Pancreas (tissue), 10 donors: ENCODE measurements around the gene NUMB. TPM values are rescaled to one million over a fixed set of nuclear protein-coding genes. Genes with fewer than 3 reads are reported as not detected.

Source experiments
- ATAC-seq, 4 donors: fragments of 200-7000 bp; cut with Tn5 transposase; one replicate each; pipeline versions ENCODE4 v1.8.0 to v1.9.1; 2020; ENCODE audit warnings: mild to moderate bottlenecking in 4 of 4, moderate library complexity in 4 of 4
- DNase-seq, 6 donors: peaks; one replicate each; pipeline ENCODE4 v3.0.0-alpha.2; 2020
- FAIRE-seq: peaks from 2 replicates; lab custom pipeline; 2012; peaks lifted over from hg19 to GRCh38; lab: Jason Lieb, UNC
- H3K27ac ChIP-seq, 4 donors: fragments of 200-600 bp; sonication (generic); 1 replicate in 3 of 4; 2 replicates in 1 of 4; pipeline versions ENCODE4 v1.5.0 to v1.8.0; 2020
- H3K27me3 ChIP-seq, 4 donors: fragments of 200-600 bp; one replicate each; pipeline ENCODE4 v1.8.0; 2021
- H3K36me3 ChIP-seq, 3 donors: fragments of 200-600 bp; sonication (generic) in 1 of 3; one replicate each; pipeline versions ENCODE4 v1.5.0 to v1.8.0; 2020 to 2021
- H3K4me1 ChIP-seq, 3 donors: fragments of 200-600 bp; one replicate each; pipeline ENCODE4 v1.8.0; 2021
- H3K4me3 ChIP-seq, 4 donors: fragments of 200-600 bp; sonication (generic) in 2 of 4; one replicate each; pipeline versions ENCODE4 v1.5.0 to v1.8.0; 2020 to 2021
- H3K9me3 ChIP-seq, 4 donors: fragments of 200-600 bp; one replicate each; pipeline ENCODE4 v1.8.0; 2021
- CTCF ChIP-seq, 4 donors: fragments of 200-600 bp; sonication (generic) in 3 of 4; IDR thresholded peaks; one replicate each; pipeline versions ENCODE4 v1.5.0 to v1.8.0; 2021; ENCODE audit warnings: antibody characterized with exemption in 4 of 4
- WGBS, 2 donors: extraction: QIAGEN DNeasy Blood & Tissue Kit; methylation state at CpG; one replicate each; pipeline ENCODE4 v1.1.7; 2013; 5-methylcytosine and 5-hydroxymethylcytosine counted together
- intact Hi-C, 3 donors: fragments of 100-400 bp; cut with DNase I; formaldehyde crosslinking; loops; one replicate each; pipeline versions ENCODE4 v1.11.1 to v1.14.2; 2022
- polyA plus RNA-seq, 2 donors: library from polyadenylated mRNA; stranded (reverse); fragments of 200-250 nt; gene quantifications; one replicate each; pipeline ENCODE4 v1.2.3, GENCODE V29; 2013
- total RNA-seq, 6 donors: library from RNA; stranded (reverse); fragmentation: NEBNext Ultra II Directional in 4 of 6; extraction: Animal tissue kit (Norgen Biotek cat#: 25700) in 4 of 6; gene quantifications; one replicate each; pipeline versions ENCODE4 v1.2.1 to v1.2.4, GENCODE V29; 2021 to 2023
- donor health status: healthy with polysubstance abuse.
- donor health status: DM: no; HTN: no; CAD: no; lungs with moderate emphysema.
- donor health status: DM: no; HTN: no; CAD: no.
- donor health status: control.
- donor health status: control.
- donor health status: Bipolar disorder and iron deficiency.
- donor health status: DM: yes; HTN: yes; CAD: no.
- donor health status: DM: no; HTN: no; CAD: no.
- donor health status: DM: no; HTN: no; CAD: no.
- donor health status: DM: yes; HTN: yes; CAD: no.

Gene NUMB
- total and polyA plus RNA-seq, 8 donors = 23.9 to 53.8 (median 32.5) TPM

GRCh38 chr14:73494593-73494992 is 36.2 kb upstream of the NUMB start:
- FAIRE-seq (no peak), DNase-seq (no peak), ATAC-seq (no peak)
- no peaks in the 10 kb centered on the region for H3K36me3 ChIP-seq
- H3K27ac ChIP-seq = no peak overlapping the region
- H3K27me3 ChIP-seq = no peaks in the 10 kb centered on the region
- no peak overlapping the region for H3K4me3 ChIP-seq
- no peak for TF ChIP-seq CTCF (IDR thresholded peaks at IDR 0.05)
- H3K4me1 ChIP-seq = peaks cover 0 to 22% (median 0%) of the 10 kb centered on the region in 3 donors
- 98 to 100% methylated on average over 2 of the region's 2 CpGs for WGBS, 2 donors
- H3K9me3 ChIP-seq = no peaks in the 10 kb centered on the region
- intact Hi-C loops = no loop called here

DNA sequence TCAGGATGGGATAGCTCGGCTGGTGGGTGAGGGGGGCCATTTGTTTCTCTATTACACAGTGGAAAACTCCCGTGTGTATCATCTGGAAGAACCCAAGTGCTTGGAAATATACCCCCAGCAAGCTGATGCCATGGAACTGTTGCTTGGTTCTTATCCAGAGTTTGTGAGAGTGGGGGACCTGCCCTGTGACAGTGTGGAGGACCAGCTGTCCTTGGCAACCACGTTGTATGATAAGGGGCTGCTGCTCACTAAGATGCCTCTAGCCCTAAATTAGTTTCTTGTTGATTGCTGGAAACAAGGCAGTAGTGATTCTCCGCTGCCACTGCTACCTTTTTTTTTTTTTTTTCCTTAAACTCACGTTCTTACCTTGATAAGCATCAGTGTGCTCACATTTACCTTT is 34.3 kb upstream of the NUMB start:
- 56 to 67% methylated on average over 5 of the region's 5 CpGs for WGBS, 2 donors
- Histone ChIP-seq H3K27me3 (no peaks in the 10 kb centered on the region), H3K4me1 (peaks cover 0 to 22% (median 0%) of the 10 kb centered on the region in 3 donors), H3K36me3 (no peaks in the 10 kb centered on the region), H3K27ac (no peak overlapping the region), H3K4me3 (peak overlapping the region in 2 of 4 donors; percentile 85 to 87), H3K9me3 (no peaks in the 10 kb centered on the region)
- ATAC-seq (no peak), DNase-seq (no peak), FAIRE-seq (no peak)
- intact Hi-C loops = no loop called here
- no peak for TF ChIP-seq CTCF (IDR thresholded peaks at IDR 0.05)

DNA sequence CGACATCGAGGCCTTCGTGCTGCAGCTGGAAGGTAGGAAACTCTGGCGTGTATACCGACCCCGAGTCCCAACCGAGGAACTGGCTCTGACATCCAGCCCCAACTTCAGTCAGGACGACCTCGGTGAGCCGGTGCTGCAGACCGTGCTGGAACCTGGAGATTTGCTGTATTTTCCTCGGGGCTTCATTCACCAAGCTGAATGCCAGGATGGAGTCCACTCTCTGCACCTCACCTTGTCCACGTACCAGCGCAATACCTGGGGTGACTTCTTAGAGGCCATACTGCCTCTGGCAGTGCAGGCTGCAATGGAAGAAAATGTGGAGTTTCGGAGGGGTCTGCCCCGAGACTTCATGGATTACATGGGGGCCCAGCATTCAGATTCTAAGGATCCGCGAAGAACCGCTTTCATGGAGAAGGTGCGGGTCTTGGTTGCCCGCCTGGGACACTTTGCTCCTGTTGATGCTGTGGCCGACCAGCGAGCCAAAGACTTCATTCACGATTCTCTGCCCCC is 33.8 kb upstream of the NUMB start:
- no peak for TF ChIP-seq CTCF (IDR thresholded peaks at IDR 0.05)
- H3K9me3 ChIP-seq = no peaks in the 10 kb centered on the region
- peak overlapping the region; percentile 68 to 87 (median 86) for H3K4me3 ChIP-seq
- H3K27me3 ChIP-seq = no peaks in the 10 kb centered on the region
- no peak overlapping the region for H3K27ac ChIP-seq
- 48 to 49% methylated on average over 24 of the region's 24 CpGs for WGBS, 2 donors
- no peaks in the 10 kb centered on the region for H3K36me3 ChIP-seq
- H3K4me1 ChIP-seq = peaks cover 0 to 22% (median 0%) of the 10 kb centered on the region in 3 donors
- ATAC-seq (no peak), FAIRE-seq (no peak), DNase-seq (peak in 3 of 6 donors; percentile 17 to 55 (median 29))
- intact Hi-C loops = no loop called here

DNA sequence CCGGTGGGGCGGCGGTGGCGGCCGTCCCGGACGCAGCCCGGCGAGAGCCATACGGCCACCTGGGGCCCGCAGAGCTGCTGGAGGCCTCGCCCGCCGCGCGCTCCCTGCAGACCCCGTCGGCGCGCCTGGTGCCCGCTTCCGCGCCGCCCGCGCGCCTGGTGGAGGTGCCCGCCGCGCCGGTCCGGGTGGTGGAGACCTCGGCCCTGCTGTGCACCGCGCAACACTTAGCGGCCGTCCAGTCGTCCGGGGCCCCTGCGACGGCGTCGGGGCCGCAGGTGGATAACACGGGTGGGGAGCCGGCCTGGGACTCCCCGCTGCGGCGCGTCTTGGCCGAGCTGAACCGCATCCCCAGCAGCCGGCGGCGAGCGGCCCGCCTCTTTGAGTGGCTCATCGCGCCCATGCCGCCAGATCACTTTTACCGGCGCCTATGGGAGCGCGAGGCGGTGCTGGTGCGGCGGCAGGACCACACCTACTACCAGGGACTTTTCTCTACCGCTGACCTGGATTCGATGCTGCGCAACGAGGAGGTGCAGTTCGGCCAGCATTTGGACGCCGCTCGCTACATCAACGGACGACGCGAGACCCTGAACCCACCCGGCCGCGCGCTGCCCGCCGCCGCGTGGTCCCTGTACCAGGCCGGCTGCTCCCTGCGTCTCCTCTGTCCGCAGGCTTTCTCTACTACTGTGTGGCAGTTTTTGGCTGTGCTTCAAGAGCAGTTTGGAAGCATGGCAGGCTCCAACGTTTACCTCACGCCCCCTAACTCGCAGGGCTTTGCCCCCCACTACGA is 33.1 kb upstream of the NUMB start:
- no peak for FAIRE-seq
- Histone ChIP-seq H3K27ac (peak overlapping the region; percentile 73 to 82 (median 80)), H3K9me3 (no peaks in the 10 kb centered on the region), H3K36me3 (no peaks in the 10 kb centered on the region), H3K4me3 (peak overlapping the region; percentile 68 to 87 (median 86)), H3K4me1 (peaks cover 0 to 22% (median 0%) of the 10 kb centered on the region in 3 donors), H3K27me3 (no peaks in the 10 kb centered on the region)
- 0 to 1% methylated on average over 58 to 94 of the region's 94 CpGs for WGBS, 2 donors
- DNase-seq = peak; percentile 50 to 87 (median 64)
- intact Hi-C loops = no loop called here
- TF ChIP-seq CTCF (IDR thresholded peaks at IDR 0.05) = no peak
- peak; percentile 62 to 72 (median 66) for ATAC-seq
